K562 (cell line): ENCODE measurements around the gene SCAP. TPM values are rescaled to one million over a fixed set of nuclear protein-coding genes. Genes with fewer than 3 reads are reported as not detected.
A peak's percentile ranks its signal among the peaks of the same experiment; 100 is the strongest.

Experiments used
- ATAC-seq: fragments of 200-7000 bp; cut with Tn5 transposase; 3 replicates; pipeline ENCODE4 v1.9.1; 2020; ENCODE audit warnings: moderate library complexity
- BruUV-seq: library from RNA; stranded (reverse); fragments of 400-500 nt; replicated peaks from 2 replicates; lab custom pipeline; 2021; lab: Mats Ljungman, UMichigan
- CTCF ChIA-PET: fragments of 300-600 bp; formaldehyde crosslinking; extraction: SDS; loops from one replicate; lab custom pipeline; 2021; ENCODE audit warnings: low intra/inter-chr PET ratio; lab: Yijun Ruan, JAX
- POLR2A ChIA-PET: fragments of 300-600, 350-650 bp; sonication (Branson Sonifier 250); formaldehyde crosslinking; extraction: SDS; loops from one replicate; lab custom pipeline; 2021; ENCODE audit warnings: antibody characterized with exemption, inconsistent platforms; lab: Yijun Ruan, JAX
- DNase-seq, 4 experiments: peaks; one replicate each; pipeline versions ENCODE4 v3.0.0 to v3.0.0-alpha.2; 2011 to 2018; ENCODE audit warnings: low spot score in 3 of 4, mixed read lengths in 3 of 4; ENCODE audit errors: extremely low read depth in 1 of 4
- FAIRE-seq: peaks from 2 replicates; lab custom pipeline; 2011; peaks lifted over from hg19 to GRCh38; lab: Jason Lieb, UNC
- H2AFZ ChIP-seq: 2 replicates; pipeline ENCODE4 v1.6.0; 2011; ENCODE audit warnings: low read depth, low read length, control low read depth, inconsistent platforms
- H3K27ac ChIP-seq: fragments of 200-600 bp; 3 replicates; pipeline ENCODE4 v1.8.0; 2011; ENCODE audit warnings: low read depth, mild to moderate bottlenecking, control low read depth, inconsistent platforms, low read length, moderate library complexity, mixed read lengths; ENCODE audit errors: extremely low read depth
- H3K27me3 ChIP-seq, 2 experiments: fragments of 300-600 bp in 1 of 2; 2 replicates in 1 of 2; 3 replicates in 1 of 2; pipeline versions ENCODE4 v1.6.0 to v1.8.0; 2011; ENCODE audit warnings: inconsistent platforms in 2 of 2, low read length in 2 of 2, mild to moderate bottlenecking in 1 of 2, mixed read lengths in 1 of 2, moderate library complexity in 1 of 2; ENCODE audit not compliant: control insufficient read depth in 2 of 2, insufficient read depth in 2 of 2
- H3K36me3 ChIP-seq: fragments of 300-600 bp; 3 replicates; pipeline ENCODE4 v1.8.0; 2011; ENCODE audit warnings: mild to moderate bottlenecking, low read length, inconsistent platforms; ENCODE audit not compliant: control insufficient read depth, insufficient read depth
- H3K4me1 ChIP-seq, 2 experiments: fragments of 200-600 bp in 1 of 2; replicated peaks in 1 of 2; 2 replicates in 1 of 2; 3 replicates in 1 of 2; pipeline versions ENCODE4 v1.5.1 to v1.8.0; 2011; ENCODE audit warnings: inconsistent platforms in 2 of 2, low read length in 2 of 2, mild to moderate bottlenecking in 1 of 2, mixed read lengths in 1 of 2, moderate library complexity in 1 of 2; ENCODE audit not compliant: control insufficient read depth in 2 of 2, insufficient read depth in 2 of 2
- H3K4me2 ChIP-seq: 2 replicates; pipeline ENCODE4 v1.6.1; 2011; ENCODE audit warnings: low read length, control low read depth, inconsistent platforms, mixed read lengths; ENCODE audit not compliant: insufficient read depth
- H3K4me3 ChIP-seq: fragments of 200-600 bp; sonication (generic), shearing (Covaris generic); 2 replicates; pipeline ENCODE4 v1.5.1; 2016; ENCODE audit warnings: control low read depth, inconsistent platforms
- H3K79me2 ChIP-seq: fragments of 200-600 bp; 3 replicates; pipeline ENCODE4 v1.8.0; 2011; ENCODE audit warnings: low read length, inconsistent platforms; ENCODE audit not compliant: control insufficient read depth, insufficient read depth
- H3K9ac ChIP-seq, 2 experiments: 2 replicates each; pipeline versions ENCODE4 v1.6.0 to v1.6.1; 2011; ENCODE audit warnings: low read depth in 2 of 2, low read length in 2 of 2, control low read depth in 1 of 2, inconsistent platforms in 1 of 2, mild to moderate bottlenecking in 1 of 2, mixed read lengths in 1 of 2; ENCODE audit not compliant: insufficient read depth in 1 of 2
- H3K9me1 ChIP-seq: one replicate; pipeline ENCODE4 v1.6.0; 2011; ENCODE audit warnings: inconsistent platforms, mild to moderate bottlenecking, low read length, moderate library complexity; ENCODE audit not compliant: control insufficient read depth, insufficient read depth
- H3K9me3 ChIP-seq: replicated peaks from 2 replicates; pipeline ENCODE4 v1.5.1; 2011; ENCODE audit warnings: low read depth, low read length, inconsistent platforms; ENCODE audit not compliant: control insufficient read depth, insufficient read depth
- H4K20me1 ChIP-seq: replicated peaks from 2 replicates; pipeline ENCODE4 v1.6.1; 2011; ENCODE audit warnings: low read length, inconsistent platforms, mixed read lengths; ENCODE audit not compliant: control insufficient read depth, insufficient read depth
- POLR2A ChIP-seq: fragments of 450-650 bp; conservative IDR thresholded peaks from 2 replicates; pipeline ENCODE4 v1.6.1; 2016
- POLR2G ChIP-seq: fragments of 200-400 bp; formaldehyde crosslinking; IDR thresholded peaks from 2 replicates; pipeline ENCODE4 v1.6.1; 2017; ENCODE audit warnings: low read depth, mild to moderate bottlenecking, antibody characterized with exemption, low read length, moderate library complexity
- RBM22 ChIP-seq: fragments of 200-400 bp; formaldehyde crosslinking; IDR thresholded peaks from 2 replicates; pipeline ENCODE4 v1.6.1; 2018; ENCODE audit warnings: low read length, low read depth; ENCODE audit not compliant: poor library complexity, severe bottlenecking
- ZNF699 ChIP-seq: fragments of 250-450 bp; sonication (Bioruptor Pico); IDR thresholded peaks from 2 replicates; pipeline ENCODE4 v1.8.0; 2021; ENCODE audit warnings: mild to moderate bottlenecking, moderate library complexity; ENCODE audit not compliant: insufficient replicate concordance
- WGBS: fragments of 100-300 bp; shearing (Covaris generic); methylation state at CpG from one replicate; pipeline ENCODE4 v1.1.6; 2016; ENCODE audit warnings: low coverage, mixed read lengths; ENCODE audit not compliant: insufficient coverage; ENCODE audit errors: missing lambda C conversion rate; 5-methylcytosine and 5-hydroxymethylcytosine counted together
- in situ Hi-C: fragments of 300-500 bp; cut with MboI; formaldehyde crosslinking; loops from 4 replicates; pipeline ENCODE4 v1.15.0; 2018; ENCODE audit warnings: inconsistent platforms, mixed read lengths
- intact Hi-C: fragments of 100-400 bp; cut with micrococcal nuclease; formaldehyde crosslinking; loops from 2 replicates; pipeline ENCODE4 v1.14.2; 2022
- polyA plus RNA-seq, 8 experiments: library from polyadenylated mRNA; depleted of rRNA in 4 of 8; stranded (reverse) in 5 of 8; unstranded in 3 of 8; fragments of >200 nt; fragmentation: Nextera tagmentation in 2 of 8; fragmentation: Illumina TruSeq in 1 of 8; extraction: Ambion mirVana in 2 of 8; extraction: Trizol in 1 of 8; gene quantifications; 2 replicates each; pipeline versions ENCODE4 v1.2.1 to v1.2.3, GENCODE V29; 2011 to 2014; ENCODE audit warnings: inconsistent platforms in 1 of 8, missing spikeins in 1 of 8
- total RNA-seq, 7 experiments: library from RNA; depleted of rRNA in 6 of 7; stranded (reverse); fragments of >200 nt in 6 of 7; fragmentation: Illumina TruSeq in 2 of 7; extraction: Trizol in 2 of 7; gene quantifications; 2 replicates each; pipeline versions ENCODE4 v1.2.1 to v1.2.3, GENCODE V29; 2011 to 2021; ENCODE audit warnings: low replicate concordance in 1 of 7
- TF ChIP-seq, protein P1 (sequence below): sonication (generic); formaldehyde crosslinking; IDR thresholded peaks from 2 replicates; pipeline ENCODE4 v1.9.0; 2022; ENCODE audit warnings: mild to moderate bottlenecking, missing genetic modification reagents
- TF ChIP-seq, protein P2 (sequence below): sonication (generic); formaldehyde crosslinking; IDR thresholded peaks from 2 replicates; pipeline ENCODE4 v1.8.0; 2022; ENCODE audit warnings: missing genetic modification reagents, mild to moderate bottlenecking, moderate library complexity, borderline replicate concordance

Gene SCAP
- total and polyA plus RNA-seq, 9 of the 15 experiments (the other 6 are each of a cell fraction or from before 2014, with no cell fraction given): 2.6 to 104 (median 37.8) TPM

DNA sequence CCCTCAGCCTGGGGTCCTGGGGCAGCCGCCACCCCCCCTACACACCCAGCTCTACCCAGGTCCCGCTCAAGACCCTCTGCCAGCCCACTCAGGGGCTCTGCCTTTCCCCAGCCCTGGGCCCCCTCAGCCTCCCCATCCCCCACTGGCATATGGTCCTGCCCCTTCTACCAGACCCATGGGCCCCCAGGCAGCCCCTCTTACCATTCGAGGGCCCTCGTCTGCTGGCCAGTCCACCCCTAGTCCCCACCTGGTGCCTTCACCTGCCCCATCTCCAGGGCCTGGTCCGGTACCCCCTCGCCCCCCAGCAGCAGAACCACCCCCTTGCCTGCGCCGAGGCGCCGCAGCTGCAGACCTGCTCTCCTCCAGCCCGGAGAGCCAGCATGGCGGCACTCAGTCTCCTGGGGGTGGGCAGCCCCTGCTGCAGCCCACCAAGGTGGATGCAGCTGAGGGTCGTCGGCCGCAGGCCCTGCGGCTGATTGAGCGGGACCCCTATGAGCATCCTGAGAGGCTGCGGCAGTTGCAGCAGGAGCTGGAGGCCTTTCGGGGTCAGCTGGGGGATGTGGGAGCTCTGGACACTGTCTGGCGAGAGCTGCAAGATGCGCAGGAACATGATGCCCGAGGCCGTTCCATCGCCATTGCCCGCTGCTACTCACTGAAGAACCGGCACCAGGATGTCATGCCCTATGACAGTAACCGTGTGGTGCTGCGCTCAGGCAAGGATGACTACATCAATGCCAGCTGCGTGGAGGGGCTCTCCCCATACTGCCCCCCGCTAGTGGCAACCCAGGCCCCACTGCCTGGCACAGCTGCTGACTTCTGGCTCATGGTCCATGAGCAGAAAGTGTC, 64.7 kb downstream of the SCAP start:
- H3K4me1 ChIP-seq: peaks cover 13 to 54% of the 10 kb centered on the region in 2 experiments
- intact Hi-C loops: no loop called here
- ChIA-PET POLR2A (interaction anchor here (0.6 to 0.8 kb wide), 2 partner anchors 10 to 142 kb away, joined by 3 to 5 read pairs; no protein-coding TSS in a partner anchor), CTCF (no interaction called here)
- H3K36me3 ChIP-seq: peaks cover 95% of the 10 kb centered on the region; the same call in 2 of the 3 replicates
- no TSS peak for BruUV-seq
- H3K79me2 ChIP-seq: peaks cover 4% of the 10 kb centered on the region; the same call in 1 of the 3 replicates
- peaks cover 7% of the 10 kb centered on the region for H3K9me1 ChIP-seq
- no peak for FAIRE-seq
- H3K4me3 ChIP-seq: no peak overlapping the region
- no peaks in the 10 kb centered on the region for H3K9me3 ChIP-seq
- no peak overlapping the region for H2AFZ ChIP-seq
- no peak for DNase-seq
- H3K27me3 ChIP-seq: no peaks in the 10 kb centered on the region
- TF ChIP-seq POLR2A (peak; percentile 37; the same call in 1 of the 2 replicates), POLR2G (peak; percentile 78), ZNF699 (CRISPR knock-in tag) (no peak), RBM22 (peak; percentile 94)
- TF ChIP-seq, protein P1, sequence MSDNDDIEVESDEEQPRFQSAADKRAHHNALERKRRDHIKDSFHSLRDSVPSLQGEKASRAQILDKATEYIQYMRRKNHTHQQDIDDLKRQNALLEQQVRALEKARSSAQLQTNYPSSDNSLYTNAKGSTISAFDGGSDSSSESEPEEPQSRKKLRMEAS: 0 out of 2 replicates have a peak, but pooled peaks have one; percentile 7
- TF ChIP-seq, protein P2, sequence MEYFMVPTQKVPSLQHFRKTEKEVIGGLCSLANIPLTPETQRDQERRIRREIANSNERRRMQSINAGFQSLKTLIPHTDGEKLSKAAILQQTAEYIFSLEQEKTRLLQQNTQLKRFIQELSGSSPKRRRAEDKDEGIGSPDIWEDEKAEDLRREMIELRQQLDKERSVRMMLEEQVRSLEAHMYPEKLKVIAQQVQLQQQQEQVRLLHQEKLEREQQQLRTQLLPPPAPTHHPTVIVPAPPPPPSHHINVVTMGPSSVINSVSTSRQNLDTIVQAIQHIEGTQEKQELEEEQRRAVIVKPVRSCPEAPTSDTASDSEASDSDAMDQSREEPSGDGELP (CRISPR knock-in tag): 0 out of 2 replicates have a peak, but pooled peaks have one; percentile 15
- ATAC-seq: no peak
- H3K27ac ChIP-seq: no peak overlapping the region
- peaks cover 9% of the 10 kb centered on the region; the same call in 1 of the 2 replicates for H4K20me1 ChIP-seq
- no peak overlapping the region for H3K4me2 ChIP-seq
- WGBS: 94% methylated on average over 26 of the region's 30 CpGs
- no peak overlapping the region for H3K9ac ChIP-seq
- in situ Hi-C loops: no loop called here
